ENCODE results near the gene SPTB. TPM values are rescaled to one million over a fixed set of nuclear protein-coding genes. Genes with fewer than 3 reads are reported as not detected.

Gene SPTB
- total RNA-seq, 1 donor from 2014 or later = under 0.01 TPM

DNA sequence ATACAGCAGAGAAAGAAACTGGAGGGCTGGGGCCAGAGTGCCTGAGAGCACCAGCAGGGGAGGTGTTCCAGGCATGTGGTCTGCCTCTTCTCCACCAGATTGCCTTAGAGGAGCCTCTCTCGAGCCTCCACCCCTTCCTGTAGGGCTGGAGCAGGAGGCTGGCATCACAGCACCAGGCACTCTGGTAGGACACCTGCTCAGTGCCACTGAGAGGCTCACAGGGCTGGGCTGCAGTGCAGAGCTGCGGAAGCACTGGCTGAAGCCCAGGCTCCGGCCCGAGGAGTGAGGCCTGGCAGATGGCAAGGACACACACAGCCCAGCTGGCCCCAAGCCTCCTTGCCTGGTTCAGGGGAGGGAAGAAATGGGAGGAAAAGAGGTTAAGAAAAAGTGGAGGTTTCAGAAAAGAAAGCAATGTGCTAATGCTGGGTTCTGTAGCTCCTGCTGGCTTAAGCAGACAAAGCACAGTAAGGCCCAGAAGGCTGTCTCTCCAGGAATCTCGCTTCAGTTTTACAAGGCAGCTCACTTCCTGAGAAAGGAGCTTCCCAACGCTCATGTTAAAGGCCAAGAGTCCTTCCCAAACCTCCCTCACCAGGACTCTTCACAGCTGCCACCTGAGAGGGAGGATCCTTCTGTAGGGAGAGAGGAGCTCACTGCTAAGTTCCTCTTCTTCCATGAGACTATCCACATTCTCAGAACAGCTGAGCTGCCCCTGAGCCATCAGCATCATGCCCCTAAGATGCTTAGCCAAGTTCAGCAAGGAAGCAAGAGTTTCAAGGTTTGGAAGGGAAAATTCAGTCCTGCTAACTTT lies 23.8 kb downstream of the SPTB start:
- no peak for DNase-seq (ENCODE audit: low read depth, low spot score)

DNA sequence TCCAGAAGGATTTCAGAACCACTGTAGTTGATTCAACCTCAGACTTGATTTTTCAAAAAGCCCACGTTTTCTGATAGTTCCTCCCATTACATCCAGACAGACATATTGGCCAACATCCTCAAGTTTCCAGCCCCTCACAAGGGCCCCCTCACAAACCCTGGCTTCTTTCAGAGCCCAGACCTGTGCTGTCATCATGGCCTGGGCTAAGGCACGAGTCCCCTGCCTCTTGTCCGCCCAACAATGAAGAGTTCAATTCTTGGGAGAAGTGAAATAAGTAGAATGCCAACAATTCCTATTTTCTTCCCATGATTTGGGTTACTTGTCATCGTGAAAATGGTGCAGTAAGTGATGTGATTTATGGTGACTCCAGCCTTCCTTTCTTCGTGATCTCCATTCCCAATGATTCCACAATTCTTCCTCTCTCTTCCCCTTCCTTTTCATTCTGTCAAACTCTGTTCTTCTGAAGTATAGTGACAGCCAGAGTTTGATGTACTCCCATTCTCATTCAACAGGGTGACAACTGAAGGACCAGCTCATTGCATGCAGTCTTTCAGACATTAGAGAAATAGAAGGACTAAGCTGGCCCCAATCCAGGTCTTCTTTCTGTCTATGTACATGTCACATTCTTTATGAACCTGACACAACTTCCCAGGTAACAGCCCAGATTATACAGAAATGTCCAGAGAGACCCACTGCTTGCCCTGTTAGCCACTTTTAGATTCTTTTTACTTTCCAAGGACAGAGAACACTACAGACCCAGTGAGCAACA lies 29.2 kb downstream of the SPTB start:
- DNase-seq (ENCODE audit: low read depth, low spot score) = no peak

DNA sequence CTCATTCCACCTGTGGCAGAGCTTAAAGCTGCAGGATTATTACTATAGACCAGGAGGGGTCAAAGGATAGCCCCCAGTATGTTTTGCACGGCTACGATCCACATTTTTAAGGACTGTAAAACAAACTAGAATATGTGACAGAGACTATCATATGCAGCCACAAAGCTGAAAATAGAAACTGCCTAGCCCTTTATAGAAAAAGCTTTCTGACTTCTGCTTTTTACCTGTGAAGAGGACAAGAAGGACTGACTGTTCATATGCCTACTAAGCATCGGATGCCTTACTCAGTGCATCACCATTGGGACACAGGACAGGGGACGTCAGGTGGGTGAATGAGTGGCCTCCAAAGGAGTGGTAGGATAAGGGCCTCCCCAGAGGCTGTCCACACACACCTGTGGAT lies 29.8 kb downstream of the SPTB start:
- DNase-seq (ENCODE audit: low read depth, low spot score) = no peak

DNA sequence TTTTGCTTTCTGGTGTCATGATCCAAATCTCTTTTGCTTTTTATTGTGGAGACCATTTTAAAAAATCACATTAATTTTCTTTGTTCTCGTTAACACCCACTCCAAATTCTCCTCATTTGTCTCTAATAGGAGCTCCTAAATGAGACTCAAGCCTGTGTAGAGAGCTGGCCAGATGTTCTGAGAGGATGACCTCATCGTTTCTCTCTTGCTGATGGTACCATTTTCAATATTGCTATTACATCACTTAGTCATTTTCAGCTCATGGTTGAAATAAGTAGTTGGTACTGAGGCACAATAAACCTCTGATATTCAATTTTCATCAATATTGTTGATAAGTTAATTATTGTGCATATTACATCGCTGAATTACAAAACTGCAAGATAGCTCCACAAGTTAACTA lies 31.5 kb downstream of the SPTB start:
- DNase-seq (ENCODE audit: low read depth, low spot score) = no peak

DNA sequence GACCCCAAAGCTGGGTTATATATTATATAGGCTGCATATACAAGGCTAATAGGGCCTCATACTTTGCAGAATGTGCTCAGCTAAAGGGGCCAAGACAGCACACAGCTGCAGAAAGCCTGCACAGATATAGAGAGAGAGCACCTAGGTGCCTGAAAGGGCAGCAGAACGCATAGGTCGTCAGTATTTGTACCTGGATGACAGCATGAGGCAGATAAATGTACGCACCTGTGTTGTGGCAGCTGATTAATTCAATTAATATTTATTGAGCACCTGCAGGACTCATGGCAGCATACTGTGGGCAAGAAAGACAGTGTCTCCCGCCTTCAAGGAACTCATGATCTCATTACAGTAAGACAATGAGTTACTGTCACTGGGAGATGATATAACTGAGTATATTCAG lies 33.4 kb downstream of the SPTB start:
- DNase-seq (ENCODE audit: low read depth, low spot score) = no peak

DNA sequence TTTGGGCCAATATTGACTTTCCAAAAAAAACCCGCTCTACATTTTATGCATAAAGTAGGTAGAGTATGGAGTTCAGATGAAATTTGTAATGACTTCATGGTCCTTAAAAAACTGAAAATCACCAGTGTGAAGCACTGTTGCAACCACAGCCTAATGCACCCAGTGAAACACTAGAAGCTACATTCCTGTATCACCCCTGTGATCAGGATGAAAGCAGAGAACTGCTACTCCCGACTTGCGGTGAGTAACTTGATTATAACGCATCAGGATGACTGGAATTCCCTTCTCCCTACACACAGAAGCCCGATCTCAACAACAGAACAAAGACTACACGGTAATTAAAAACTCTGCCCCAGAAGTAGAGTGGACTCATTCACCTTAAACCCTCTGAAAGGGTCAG lies 33.8 kb downstream of the SPTB start:
- no peak for DNase-seq (ENCODE audit: low read depth, low spot score)

DNA sequence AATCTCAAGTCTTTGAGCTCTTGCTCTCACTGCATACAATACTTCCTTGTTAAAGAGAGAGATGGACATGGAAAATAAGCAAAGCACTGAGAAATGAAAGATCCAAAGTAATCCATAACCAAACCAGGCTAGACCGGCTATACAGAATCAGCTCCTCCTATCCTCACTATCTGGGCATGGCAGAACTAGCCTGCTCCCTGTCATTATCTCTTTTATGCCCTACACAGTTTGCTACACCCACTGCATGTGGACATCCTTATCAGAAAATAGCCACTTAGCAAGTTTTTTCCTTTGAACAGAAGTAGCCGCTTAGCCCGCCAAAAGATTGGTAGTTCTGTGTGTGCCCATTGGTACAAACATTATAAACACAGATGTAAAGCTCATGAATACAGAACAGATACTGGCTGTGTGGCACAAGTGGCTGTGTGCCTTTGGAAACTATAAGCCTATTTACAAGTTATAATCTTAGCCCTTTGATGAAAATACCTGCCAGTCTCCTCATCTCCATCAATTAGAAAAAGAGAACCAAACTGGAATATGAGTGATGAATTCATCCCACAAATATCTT lies 34.7 kb downstream of the SPTB start:
- DNase-seq (ENCODE audit: low read depth, low spot score) = no peak

DNA sequence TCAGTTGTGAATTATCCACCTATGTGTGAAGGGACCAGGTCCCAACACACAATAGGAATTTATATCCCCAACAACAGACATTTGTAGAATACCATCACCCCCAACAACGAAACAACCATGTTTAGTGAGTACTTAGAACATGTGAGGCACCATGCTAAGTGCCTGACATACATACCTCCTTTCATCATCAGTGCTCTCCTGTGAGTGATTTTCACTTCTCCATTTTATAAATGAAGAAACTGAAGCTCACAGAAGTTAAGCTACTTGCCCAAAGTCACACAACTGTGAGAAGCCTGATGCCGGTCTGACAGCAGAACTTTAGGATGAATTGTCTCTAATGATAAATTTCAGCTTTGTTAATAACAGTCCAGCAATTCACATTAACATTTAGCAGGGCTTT lies 35.4 kb downstream of the SPTB start:
- no peak for DNase-seq (ENCODE audit: low read depth, low spot score)

DNA sequence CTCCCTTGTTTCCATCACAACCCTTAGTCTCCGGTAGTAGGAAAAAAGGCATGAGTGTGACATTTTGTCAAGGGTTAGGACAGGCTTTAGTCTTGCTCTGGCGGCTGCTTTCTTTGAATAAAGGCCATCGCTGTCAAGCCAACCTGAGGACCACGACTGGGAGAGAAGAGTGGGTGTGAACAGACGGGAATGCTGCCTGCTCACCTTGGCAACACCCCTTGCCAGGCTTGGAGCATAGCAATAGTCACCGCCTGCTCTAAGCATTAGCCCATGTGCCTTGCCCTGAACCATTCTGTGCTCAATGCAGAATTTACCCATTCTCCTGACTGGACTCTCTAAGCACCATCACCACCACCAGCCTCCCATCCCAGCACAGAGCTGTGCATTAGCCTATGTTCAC lies 36.2 kb downstream of the SPTB start:
- DNase-seq (ENCODE audit: low read depth, low spot score) = no peak

DNA sequence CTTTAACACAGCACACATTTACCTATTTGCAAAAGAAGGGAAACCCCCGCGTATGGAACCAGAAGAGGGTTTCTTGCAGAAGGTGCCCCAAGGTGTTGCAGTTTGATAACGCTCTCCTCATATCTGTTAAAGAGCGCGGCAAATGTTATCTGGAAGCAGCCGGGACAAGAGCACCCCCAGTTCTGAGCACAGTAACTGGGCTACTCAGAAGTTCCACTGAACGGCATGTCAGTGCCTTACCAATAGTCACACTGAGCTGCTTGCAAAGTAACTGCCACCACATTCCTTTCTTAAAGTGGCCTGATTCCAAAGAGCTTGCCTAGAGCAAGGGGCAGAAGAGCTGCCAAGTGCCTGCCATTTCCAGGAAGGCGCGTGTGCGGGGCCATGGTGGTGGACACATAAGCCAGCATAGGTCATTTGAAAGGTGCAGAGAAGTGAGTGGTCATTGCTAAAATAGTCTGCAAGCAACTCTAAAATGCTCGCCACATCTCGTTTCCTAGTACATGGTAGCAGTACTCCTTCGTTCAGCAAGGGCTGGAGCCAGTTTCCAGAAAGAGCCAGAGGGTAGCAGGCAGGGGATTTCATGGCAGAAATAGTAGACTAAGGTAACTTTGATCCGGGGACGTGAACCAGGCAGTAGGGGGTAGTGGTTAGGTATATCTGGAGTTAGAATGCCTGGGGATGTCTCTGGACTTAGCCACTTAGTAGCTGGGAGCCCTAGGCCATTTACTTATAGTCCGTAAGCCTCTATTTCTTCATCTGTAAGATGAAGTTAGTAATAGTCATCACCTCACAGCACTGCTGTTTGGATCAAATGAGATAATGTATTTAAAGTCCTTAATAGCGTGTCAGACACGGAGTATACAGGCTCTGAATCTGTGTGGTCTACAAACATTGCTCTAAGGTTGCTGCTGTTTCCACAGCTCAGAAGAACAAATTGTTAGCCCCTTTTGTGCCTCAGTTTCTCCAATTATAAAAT lies 37.6 kb downstream of the SPTB start:
- DNase-seq (ENCODE audit: low read depth, low spot score) = no peak

DNA sequence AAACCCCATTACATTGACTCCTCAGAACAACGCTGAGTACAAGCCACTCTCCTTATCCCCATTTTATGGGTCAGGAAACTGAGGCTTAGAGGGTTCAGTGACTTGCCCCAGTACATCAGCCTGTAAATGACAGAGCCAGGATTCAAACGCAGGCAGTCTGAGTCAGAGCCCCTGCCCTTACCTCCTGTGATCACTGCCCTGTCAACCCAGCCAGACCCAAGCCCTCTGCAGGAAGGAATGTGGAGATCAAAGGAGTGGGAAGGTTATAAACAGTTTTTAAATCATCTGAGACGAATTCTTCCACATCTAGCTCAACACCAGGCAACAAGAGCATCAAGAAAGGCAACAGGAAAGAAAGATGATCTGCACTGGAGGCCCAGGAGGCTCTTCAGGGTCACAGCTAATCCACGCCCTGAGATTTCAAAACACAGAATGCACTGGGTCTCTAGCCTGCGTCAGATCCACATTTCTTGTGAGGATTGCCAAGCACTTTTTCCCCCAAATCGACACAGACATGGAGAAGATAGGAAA lies 38.5 kb downstream of the SPTB start:
- no peak for DNase-seq (ENCODE audit: low read depth, low spot score)

DNA sequence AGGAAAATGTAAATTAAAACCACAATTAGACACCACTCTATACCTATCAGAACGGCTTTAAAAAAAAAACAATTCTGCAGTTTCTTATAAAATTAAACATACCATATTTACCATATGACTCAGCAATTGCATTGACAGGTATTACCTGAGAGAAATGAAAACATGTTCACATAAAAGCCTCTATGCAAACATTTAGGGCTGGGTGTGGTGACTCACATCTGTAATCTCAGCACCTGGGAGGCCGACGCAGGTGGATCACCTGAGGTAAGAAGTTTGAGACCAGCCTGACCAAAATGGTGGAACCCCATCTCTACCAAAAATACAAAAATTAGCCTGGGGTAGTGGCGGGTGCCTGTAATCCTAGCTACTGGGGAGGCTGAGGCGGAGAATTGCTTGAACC lies 41.1 kb downstream of the SPTB start:
- DNase-seq (ENCODE audit: low read depth, low spot score) = no peak

DNA sequence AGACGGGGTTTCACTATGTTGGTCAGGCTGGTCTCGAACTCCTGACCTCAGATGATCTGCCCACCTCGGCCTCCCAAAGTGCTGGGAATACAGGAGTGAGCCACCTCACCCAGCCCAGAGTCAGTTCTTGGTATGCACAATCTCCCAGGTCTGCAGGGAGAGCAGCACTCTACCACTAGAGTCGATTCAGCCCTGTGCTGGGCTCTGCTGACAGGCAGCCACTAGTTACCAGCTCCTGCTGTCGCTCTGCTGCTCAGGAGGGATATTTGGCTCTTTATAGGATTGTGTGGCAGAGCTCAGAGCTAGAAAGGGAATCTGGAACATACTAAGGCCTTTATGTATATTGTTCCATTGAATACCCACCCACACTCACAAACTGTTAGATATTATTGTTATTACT lies 44.3 kb downstream of the SPTB start:
- no peak for DNase-seq (ENCODE audit: low read depth, low spot score)

DNA sequence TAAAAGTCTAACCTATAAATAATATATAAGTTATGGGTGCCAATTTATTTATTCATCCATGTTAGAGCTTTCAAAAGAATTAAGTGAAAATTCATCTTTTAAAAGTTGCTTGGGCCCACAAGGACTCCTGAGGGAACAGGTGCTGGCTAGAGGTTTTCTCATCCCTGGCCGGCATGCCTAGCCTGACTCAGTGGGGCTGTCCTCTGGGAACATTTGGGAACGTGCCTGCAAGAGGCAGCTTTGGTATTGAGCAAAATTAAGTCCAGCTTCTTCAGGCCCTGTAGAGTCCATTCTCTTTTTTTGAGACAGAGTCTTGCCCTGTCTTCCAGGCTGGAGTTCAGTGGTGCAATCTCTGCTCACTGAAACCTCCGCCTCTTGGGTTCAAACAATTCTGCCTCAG lies 44.7 kb downstream of the SPTB start:
- no peak for DNase-seq (ENCODE audit: low read depth, low spot score)

DNA sequence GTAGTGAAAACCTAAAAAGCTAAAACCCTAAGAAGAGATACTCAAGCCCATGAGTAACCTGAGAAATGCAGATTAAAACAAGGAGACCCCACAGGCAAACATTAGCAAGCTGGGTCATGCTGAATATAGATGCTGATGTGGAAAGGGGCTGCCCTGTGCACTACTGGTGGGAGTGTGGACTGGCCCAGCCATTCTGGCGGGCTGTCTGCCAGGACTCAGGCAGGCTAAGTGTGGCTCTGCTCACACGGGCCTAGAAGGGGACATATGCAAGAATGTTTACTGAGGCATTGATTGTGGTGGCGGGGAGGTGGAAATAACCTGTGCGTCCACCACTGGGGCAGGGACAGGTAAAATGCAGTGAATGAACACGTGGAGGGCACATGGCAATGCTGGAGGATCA lies 48.3 kb downstream of the SPTB start:
- no peak for DNase-seq (ENCODE audit: low read depth, low spot score)

DNA sequence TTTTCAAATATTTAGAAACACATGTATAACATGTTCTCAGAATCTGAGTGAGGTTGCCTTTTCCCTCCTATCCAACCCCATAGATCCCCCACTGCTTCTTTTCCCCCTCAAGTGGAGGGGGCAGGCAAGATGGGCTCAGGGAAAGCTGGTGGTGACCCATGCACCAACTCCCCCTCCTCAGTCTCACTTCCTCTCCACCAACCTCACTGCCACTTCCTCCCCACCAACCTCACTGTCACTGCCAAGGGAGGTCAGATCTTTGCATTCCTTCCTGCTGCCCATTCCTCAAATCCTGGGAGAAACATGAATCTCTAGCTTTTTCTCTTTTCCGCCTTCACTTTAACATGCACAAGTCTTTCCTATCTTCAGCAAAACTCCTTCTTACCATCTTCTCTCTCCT lies 48.7 kb downstream of the SPTB start:
- no peak for DNase-seq (ENCODE audit: low read depth, low spot score)

DNA sequence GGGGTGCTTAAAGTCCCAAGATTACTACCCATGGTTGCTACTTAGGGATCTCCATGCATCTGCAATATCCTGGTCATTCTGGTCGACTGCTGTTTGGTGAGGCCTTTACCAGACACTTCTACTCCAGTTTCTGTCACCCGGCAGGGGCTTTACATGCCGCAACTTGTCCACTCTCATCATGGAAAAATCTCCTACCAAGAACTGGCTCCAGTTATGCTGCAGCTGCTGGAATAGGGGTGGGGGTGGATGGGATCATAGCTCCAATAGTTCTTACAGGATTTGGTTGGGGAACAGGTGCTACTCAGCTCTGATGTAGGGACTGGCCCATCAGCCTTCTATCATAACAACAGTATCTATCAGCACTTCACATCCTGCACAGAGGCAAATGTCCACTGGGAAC lies 51.6 kb downstream of the SPTB start:
- DNase-seq (ENCODE audit: low read depth, low spot score) = no peak

DNA sequence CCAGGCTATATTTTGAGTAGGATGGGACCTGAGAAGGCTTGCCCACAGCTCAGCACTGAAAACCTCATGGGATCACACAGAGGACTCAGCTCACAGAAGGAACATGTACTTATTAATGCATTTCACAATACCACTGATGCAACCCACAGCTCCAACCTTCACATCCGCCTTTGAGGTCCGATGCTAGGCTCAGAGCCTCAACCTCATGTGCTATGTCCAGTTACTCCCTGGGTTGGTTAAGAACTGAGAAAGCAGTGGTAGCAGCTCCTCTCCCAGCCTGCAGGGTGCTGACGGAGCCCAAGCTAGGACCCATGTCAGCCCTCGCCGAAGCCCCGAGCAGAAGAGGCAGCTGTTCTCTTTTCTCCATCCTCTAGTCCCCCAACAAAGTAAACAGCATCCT lies 52.9 kb downstream of the SPTB start:
- no peak for DNase-seq (ENCODE audit: low read depth, low spot score)

DNA sequence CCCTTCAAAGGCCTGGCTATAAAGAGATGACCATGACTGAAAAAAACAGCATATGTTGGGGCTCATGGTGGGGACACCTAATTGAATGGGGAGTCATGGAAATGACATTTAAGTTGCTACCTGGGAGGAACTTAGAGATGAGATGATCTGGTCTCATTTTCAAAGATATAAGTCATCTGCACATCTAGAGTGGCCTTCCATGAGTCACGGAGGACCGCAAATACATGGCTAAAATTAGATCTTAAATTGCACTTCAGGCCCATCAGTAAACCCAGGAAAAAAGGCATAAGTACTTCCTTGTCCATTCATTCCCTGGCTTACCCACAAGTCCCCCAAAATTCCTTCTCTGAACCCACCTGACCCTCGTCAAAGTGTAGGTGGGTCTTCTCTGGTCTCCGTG lies 53.4 kb downstream of the SPTB start:
- no peak for DNase-seq (ENCODE audit: low read depth, low spot score)

DNA sequence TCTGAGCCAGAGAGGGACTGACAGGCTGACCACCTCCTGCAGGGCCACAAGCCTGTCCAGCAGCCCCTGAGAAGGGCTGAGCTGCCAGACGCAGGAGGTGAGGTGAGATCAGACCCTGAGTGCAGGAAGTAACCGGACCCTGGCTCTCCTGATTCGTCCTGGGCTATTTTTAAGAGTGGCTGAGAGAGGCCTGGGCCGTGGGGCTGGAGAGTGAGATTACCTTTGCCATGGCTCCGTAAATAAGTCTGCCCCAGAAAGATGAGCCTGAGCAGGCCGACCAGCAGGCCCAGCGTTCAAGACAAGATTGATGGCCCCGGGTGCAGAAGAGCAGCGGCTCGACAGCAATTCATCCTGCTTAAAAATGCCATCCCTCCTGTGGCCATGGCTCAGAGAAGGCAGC lies 54.2 kb downstream of the SPTB start:
- DNase-seq (ENCODE audit: low read depth, low spot score) = no peak

DNA sequence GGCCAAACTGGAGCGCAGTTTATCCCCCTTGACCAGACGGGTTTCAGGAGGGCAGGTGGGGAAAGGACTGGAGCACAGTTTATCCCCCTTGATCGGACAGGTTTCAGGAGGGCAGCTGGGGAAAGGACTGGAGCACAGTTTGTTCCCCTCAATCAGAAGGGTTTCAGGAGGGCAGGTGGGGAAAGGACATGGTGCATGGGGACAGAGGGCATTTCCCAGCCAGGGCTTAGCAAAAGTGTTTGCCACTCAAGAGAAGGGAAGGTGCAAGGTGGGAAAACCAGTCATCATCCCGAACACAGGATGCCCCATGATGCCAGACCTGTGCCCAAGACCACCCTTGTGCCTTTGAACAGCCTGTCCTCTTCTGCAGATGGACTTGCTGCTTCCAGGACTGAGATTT lies 54.7 kb downstream of the SPTB start:
- DNase-seq (ENCODE audit: low read depth, low spot score) = no peak
